ENCODE results near the gene DLG4.

DLG4 gene

DNA sequence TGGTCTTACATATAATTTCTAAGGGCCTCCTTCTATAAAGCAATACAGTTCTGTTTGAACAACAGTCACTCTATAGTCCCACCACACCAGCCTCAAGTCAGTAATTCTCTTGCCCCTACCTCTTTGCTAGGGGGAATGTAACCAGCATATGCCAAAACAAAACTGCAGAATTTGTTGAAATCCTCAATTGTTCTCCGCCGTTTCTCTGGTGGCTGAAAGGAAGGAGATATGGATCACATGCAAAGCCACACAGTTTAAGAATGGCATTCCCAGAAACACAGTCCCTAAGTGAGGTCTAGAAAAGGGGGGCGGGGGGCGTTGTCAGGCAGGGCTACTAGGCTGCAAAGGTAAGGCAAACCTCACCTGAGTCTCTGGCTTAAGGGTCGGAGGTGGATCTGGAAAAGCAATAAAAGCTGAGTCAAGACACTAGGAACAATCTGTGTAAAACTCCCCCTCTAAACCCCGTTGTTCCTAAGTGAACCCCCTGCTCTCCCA is 17.7 kb upstream of the DLG4 start:
- no peak for TF ChIP-seq KLF7 (tag by site-specific recombination; IDR thresholded peaks at IDR 0.05; ENCODE audit: borderline replicate concordance)
- TF ChIP-seq ZNF529 (tag by site-specific recombination; IDR thresholded peaks at IDR 0.05; ENCODE audit: insufficient replicate concordance), result no peak
- TF ChIP-seq ZNF501 (tag by site-specific recombination; IDR thresholded peaks at IDR 0.05), result no peak
- TF ChIP-seq ZNF843 (tag by site-specific recombination; IDR thresholded peaks at IDR 0.05), result no peak
- 0 out of 2 replicates have a peak, but pooled peaks have one; percentile 41 for TF ChIP-seq ZBTB48 (tag by site-specific recombination; IDR thresholded peaks at IDR 0.05)
- TF ChIP-seq ZNF239 (tag by site-specific recombination; IDR thresholded peaks at IDR 0.05), result no peak
- TF ChIP-seq, protein P1, sequence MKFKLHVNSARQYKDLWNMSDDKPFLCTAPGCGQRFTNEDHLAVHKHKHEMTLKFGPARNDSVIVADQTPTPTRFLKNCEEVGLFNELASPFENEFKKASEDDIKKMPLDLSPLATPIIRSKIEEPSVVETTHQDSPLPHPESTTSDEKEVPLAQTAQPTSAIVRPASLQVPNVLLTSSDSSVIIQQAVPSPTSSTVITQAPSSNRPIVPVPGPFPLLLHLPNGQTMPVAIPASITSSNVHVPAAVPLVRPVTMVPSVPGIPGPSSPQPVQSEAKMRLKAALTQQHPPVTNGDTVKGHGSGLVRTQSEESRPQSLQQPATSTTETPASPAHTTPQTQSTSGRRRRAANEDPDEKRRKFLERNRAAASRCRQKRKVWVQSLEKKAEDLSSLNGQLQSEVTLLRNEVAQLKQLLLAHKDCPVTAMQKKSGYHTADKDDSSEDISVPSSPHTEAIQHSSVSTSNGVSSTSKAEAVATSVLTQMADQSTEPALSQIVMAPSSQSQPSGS (tag by site-specific recombination; IDR thresholded peaks at IDR 0.05; ENCODE audit: low read depth), result no peak
- no peak for TF ChIP-seq SP7 (tag by site-specific recombination; IDR thresholded peaks at IDR 0.05)
- no peak; the same call in 1 of the 2 replicates for TF ChIP-seq GLIS1 (tag by site-specific recombination; IDR thresholded peaks at IDR 0.05)
- no peak for TF ChIP-seq ZNF660 (tag by site-specific recombination; IDR thresholded peaks at IDR 0.05)
- TF ChIP-seq ZNF791 (tag by site-specific recombination; IDR thresholded peaks at IDR 0.05), result no peak
- no peak for TF ChIP-seq TCF7L2 (IDR thresholded peaks at IDR 0.05; ENCODE audit: borderline replicate concordance, low read depth, low read length)
- TF ChIP-seq TRIM28 (IDR thresholded peaks at IDR 0.05; ENCODE audit: borderline replicate concordance, low read length), result no peak
- TF ChIP-seq GLIS2 (tag by site-specific recombination; IDR thresholded peaks at IDR 0.05), result peak; percentile 84; the same call in 1 of the 2 replicates
- TF ChIP-seq, protein P2, sequence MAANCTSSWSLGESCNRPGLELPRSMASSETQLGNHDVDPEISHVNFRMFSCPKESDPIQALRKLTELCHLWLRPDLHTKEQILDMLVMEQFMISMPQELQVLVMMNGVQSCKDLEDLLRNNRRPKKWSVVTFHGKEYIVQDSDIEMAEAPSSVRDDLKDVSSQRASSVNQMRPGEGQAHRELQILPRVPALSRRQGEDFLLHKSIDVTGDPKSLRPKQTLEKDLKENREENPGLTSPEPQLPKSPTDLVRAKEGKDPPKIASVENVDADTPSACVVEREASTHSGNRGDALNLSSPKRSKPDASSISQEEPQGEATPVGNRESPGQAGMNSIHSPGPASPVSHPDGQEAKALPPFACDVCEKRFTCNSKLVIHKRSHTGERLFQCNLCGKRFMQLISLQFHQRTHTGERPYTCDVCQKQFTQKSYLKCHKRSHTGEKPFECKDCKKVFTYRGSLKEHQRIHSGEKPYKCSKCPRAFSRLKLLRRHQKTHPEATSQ (tag by site-specific recombination; IDR thresholded peaks at IDR 0.05), result no peak
- no peak for TF ChIP-seq ZNF670 (tag by site-specific recombination; IDR thresholded peaks at IDR 0.05; ENCODE audit: low read depth)
- TF ChIP-seq PRDM10 (tag by site-specific recombination; IDR thresholded peaks at IDR 0.05), result peak; percentile 98
- POLR2A ChIA-PET, result interaction anchor here (0.6 to 14.2 kb wide), 7 partner anchors 13 to 466 kb away, joined by 4 to 284 read pairs (median 7); partner anchors contain the start of genes ACADVL, DLG4, NEURL4 and POLR2A
- peaks cover 10% of the 10 kb centered on the region; the same call in 1 of the 2 replicates for H3K4me1 ChIP-seq (ENCODE audit: control insufficient read depth, insufficient read depth, low read length)
- H3K36me3 ChIP-seq (ENCODE audit: control insufficient read depth in 2 of 2, insufficient read depth in 1 of 2, low read length in 2 of 2), result peaks cover 18 to 46% of the 10 kb centered on the region in 2 experiments
- no peaks in the 10 kb centered on the region for H3K9me3 ChIP-seq (ENCODE audit: control insufficient read depth, insufficient read depth, low read depth, low read length)
- H3K27ac ChIP-seq (ENCODE audit: extremely low read depth, low read depth, low read length), result peak overlapping the region; percentile 90
- CTCF ChIA-PET, result interaction anchor here (0.7 to 3.0 kb wide), 3 partner anchors 17 to 1098 kb away, joined by 3 to 12 read pairs (median 6); partner anchors contain the start of genes ACADVL and DLG4
- H3K4me3 ChIP-seq (ENCODE audit: low read depth, low read length), result peak overlapping the region; percentile 90

DNA sequence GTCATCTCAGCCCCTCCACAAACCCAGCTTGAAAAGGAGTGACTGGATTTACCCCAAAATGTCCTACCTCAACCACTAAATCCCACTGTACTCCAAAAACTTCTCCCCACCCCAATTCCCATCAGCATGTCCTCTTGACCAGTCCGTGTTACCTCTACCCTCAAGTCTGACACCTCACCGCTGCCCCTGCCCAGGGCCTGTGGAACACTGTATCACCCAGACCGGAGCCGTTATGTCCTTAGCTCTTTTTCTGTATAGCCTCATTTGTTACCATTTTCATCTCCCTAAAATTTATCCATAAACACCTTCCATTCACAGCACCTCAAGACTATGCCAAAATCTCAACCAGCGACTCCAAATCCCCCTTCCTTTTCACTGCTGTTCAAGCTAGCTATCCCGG is 17.2 kb upstream of the DLG4 start:
- Histone ChIP-seq H3K9me3 (ENCODE audit: control insufficient read depth, insufficient read depth, low read depth, low read length) (no peaks in the 10 kb centered on the region), H3K4me1 (ENCODE audit: control insufficient read depth, insufficient read depth, low read length) (peaks cover 10% of the 10 kb centered on the region; the same call in 1 of the 2 replicates), H3K27ac (ENCODE audit: extremely low read depth, low read depth, low read length) (peak overlapping the region; percentile 90), H3K36me3 (ENCODE audit: control insufficient read depth in 2 of 2, insufficient read depth in 1 of 2, low read length in 2 of 2) (peaks cover 18 to 50% of the 10 kb centered on the region in 2 experiments), H3K4me3 (ENCODE audit: low read depth, low read length) (no peak overlapping the region; the same call in 1 of the 2 replicates)
- TF ChIP-seq, protein P3, sequence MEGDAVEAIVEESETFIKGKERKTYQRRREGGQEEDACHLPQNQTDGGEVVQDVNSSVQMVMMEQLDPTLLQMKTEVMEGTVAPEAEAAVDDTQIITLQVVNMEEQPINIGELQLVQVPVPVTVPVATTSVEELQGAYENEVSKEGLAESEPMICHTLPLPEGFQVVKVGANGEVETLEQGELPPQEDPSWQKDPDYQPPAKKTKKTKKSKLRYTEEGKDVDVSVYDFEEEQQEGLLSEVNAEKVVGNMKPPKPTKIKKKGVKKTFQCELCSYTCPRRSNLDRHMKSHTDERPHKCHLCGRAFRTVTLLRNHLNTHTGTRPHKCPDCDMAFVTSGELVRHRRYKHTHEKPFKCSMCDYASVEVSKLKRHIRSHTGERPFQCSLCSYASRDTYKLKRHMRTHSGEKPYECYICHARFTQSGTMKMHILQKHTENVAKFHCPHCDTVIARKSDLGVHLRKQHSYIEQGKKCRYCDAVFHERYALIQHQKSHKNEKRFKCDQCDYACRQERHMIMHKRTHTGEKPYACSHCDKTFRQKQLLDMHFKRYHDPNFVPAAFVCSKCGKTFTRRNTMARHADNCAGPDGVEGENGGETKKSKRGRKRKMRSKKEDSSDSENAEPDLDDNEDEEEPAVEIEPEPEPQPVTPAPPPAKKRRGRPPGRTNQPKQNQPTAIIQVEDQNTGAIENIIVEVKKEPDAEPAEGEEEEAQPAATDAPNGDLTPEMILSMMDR (tag by site-specific recombination; IDR thresholded peaks at IDR 0.05), result no peak
- no peak for TF ChIP-seq ZNF529 (tag by site-specific recombination; IDR thresholded peaks at IDR 0.05; ENCODE audit: insufficient replicate concordance)
- TF ChIP-seq YY2 (tag by site-specific recombination; IDR thresholded peaks at IDR 0.05), result no peak
- no peak for TF ChIP-seq ZNF792 (tag by site-specific recombination; IDR thresholded peaks at IDR 0.05)
- TF ChIP-seq TCF7L2 (IDR thresholded peaks at IDR 0.05; ENCODE audit: borderline replicate concordance, low read depth, low read length), result no peak
- no peak for TF ChIP-seq ZNF521 (tag by site-specific recombination; IDR thresholded peaks at IDR 0.05)
- no peak for TF ChIP-seq ZNF112 (tag by site-specific recombination; IDR thresholded peaks at IDR 0.05)
- TF ChIP-seq ZNF670 (tag by site-specific recombination; IDR thresholded peaks at IDR 0.05; ENCODE audit: low read depth), result no peak
- TF ChIP-seq ZNF501 (tag by site-specific recombination; IDR thresholded peaks at IDR 0.05), result no peak
- TF ChIP-seq ZSCAN30 (tag by site-specific recombination; IDR thresholded peaks at IDR 0.05), result no peak
- TF ChIP-seq BCL11A (tag by site-specific recombination; IDR thresholded peaks at IDR 0.05; ENCODE audit: low read depth), result no peak
- TF ChIP-seq, protein P1 (tag by site-specific recombination; IDR thresholded peaks at IDR 0.05; ENCODE audit: low read depth), result no peak
- ChIA-PET POLR2A (interaction anchor here (0.6 to 14.2 kb wide), 3 partner anchors 15 to 77 kb away, joined by 4 to 284 read pairs (median 4); partner anchors contain the start of genes ACADVL and DLG4), CTCF (interaction anchor here (0.7 to 1.3 kb wide), 3 partner anchors 16 to 1098 kb away, joined by 3 to 6 read pairs (median 4); partner anchors contain the start of genes ACADVL and DLG4)

Data from HEK293 (cell line).